ENCODE data around the gene ZIC2. TPM values are rescaled to one million over a fixed set of nuclear protein-coding genes. Genes with fewer than 3 reads are reported as not detected.

The ZIC2 gene
- polyA plus RNA-seq, 1 donor = 0.37 TPM

GRCh38 chr13:99959540-99960230 lies 21.9 kb upstream of the ZIC2 start:
- no peak for DNase-seq
- H3K4me1 ChIP-seq (ENCODE audit: control insufficient read depth, insufficient read depth, low read length) = peaks cover 12% of the 10 kb centered on the region
- WGBS (ENCODE audit: insufficient coverage, low lambda C conversion rate) = no CpG with 5 or more reads among the region's 49 CpGs
- H3K9me3 ChIP-seq (ENCODE audit: control insufficient read depth, low read depth, low read length) = peaks cover 2% of the 10 kb centered on the region
- no peak overlapping the region for H3K4me3 ChIP-seq (ENCODE audit: low read length)
- H3K27me3 ChIP-seq (ENCODE audit: control insufficient read depth, insufficient read depth, low read length) = peaks cover 92% of the 10 kb centered on the region
- no peak overlapping the region for H3K27ac ChIP-seq (ENCODE audit: low read length)
- no peaks in the 10 kb centered on the region for H3K36me3 ChIP-seq (ENCODE audit: control insufficient read depth, insufficient read depth, low read length)

DNA sequence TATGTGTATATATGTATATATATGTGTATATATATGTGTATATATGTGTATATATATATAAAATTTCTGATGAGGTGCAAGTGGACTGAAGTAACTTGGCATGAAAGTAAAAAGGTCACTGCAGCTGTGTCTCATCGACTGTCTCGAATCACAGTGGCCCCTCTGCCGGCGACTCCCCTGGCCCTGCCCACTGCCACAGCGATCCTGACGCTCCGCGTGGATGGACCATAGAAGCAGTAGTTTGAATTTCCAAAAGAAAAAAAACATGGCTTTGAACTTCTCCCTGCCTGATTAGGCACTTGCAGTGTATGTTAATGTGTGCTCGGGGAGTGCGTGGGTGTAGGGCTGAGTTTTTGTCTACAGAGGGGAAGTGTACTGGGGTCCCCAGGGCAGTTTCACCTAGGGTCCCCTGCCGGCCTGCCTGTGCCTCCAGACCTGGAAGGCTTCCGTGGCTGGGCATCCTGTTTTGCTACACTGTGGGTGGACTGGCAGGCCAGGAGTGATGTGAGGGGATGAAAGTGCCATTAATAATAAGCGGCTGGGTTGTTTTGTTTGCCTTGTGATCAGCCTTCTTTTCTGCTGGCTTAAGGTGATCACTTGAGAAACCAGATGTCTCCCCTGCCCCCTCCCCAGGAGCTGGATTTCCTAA lies 20.8 kb upstream of the ZIC2 start:
- no peak overlapping the region for H3K4me3 ChIP-seq (ENCODE audit: low read length)
- no peak for DNase-seq
- no peaks in the 10 kb centered on the region for H3K36me3 ChIP-seq (ENCODE audit: control insufficient read depth, insufficient read depth, low read length)
- H3K27me3 ChIP-seq (ENCODE audit: control insufficient read depth, insufficient read depth, low read length) = peaks cover 91% of the 10 kb centered on the region
- H3K4me1 ChIP-seq (ENCODE audit: control insufficient read depth, insufficient read depth, low read length) = peaks cover 12% of the 10 kb centered on the region
- no peak overlapping the region for H3K27ac ChIP-seq (ENCODE audit: low read length)
- WGBS (ENCODE audit: insufficient coverage, low lambda C conversion rate) = no CpG with 5 or more reads among the region's 13 CpGs
- peaks cover 2% of the 10 kb centered on the region for H3K9me3 ChIP-seq (ENCODE audit: control insufficient read depth, low read depth, low read length)

DNA sequence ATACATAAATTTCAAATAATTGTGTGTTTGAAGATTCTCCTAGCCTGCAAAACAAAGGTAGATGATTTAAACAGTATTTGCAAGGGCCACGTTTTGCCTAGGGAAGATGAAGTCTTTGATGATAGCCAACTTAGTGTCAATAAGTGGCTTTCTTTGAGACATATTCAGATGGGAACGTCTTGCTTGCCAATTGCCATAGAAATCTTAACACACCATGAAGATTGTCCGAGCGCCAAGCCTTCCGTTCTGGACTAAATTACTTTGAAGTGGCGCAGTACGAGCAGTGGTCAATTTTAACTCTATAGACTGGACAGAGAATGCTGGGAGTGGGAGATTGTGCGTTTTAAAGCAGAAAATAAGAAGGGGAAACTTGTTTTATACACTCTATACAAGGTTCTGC lies 19.9 kb upstream of the ZIC2 start:
- H3K36me3 ChIP-seq (ENCODE audit: control insufficient read depth, insufficient read depth, low read length) = no peaks in the 10 kb centered on the region
- DNase-seq = no peak
- H3K9me3 ChIP-seq (ENCODE audit: control insufficient read depth, low read depth, low read length) = peaks cover 2% of the 10 kb centered on the region
- H3K27me3 ChIP-seq (ENCODE audit: control insufficient read depth, insufficient read depth, low read length) = peaks cover 91% of the 10 kb centered on the region
- H3K4me1 ChIP-seq (ENCODE audit: control insufficient read depth, insufficient read depth, low read length) = peaks cover 5% of the 10 kb centered on the region
- H3K4me3 ChIP-seq (ENCODE audit: low read length) = no peak overlapping the region
- no peak overlapping the region for H3K27ac ChIP-seq (ENCODE audit: low read length)
- no CpG with 5 or more reads among the region's 8 CpGs for WGBS (ENCODE audit: insufficient coverage, low lambda C conversion rate)

DNA sequence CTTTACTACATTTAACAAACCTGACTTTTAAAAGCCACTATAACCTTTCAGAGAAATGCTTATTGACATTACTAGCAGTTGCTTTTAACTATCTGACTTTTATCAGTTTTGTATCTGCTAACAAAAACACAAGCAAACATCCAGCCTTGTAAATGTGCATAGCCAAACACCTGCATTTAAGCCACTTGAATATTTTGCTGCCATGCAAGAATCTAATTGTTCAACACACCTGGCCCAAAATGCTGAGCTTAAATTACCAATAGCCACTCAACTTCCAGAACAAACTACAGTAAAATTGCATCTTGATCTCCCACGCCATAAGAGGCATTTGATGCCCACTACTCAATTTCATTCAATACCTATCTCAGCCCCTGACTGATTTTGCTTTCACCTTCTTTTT lies 19.3 kb upstream of the ZIC2 start:
- no peak overlapping the region for H3K27ac ChIP-seq (ENCODE audit: low read length)
- H3K36me3 ChIP-seq (ENCODE audit: control insufficient read depth, insufficient read depth, low read length) = no peaks in the 10 kb centered on the region
- no CpG with 5 or more reads among the region's 1 CpG for WGBS (ENCODE audit: insufficient coverage, low lambda C conversion rate)
- peaks cover 3% of the 10 kb centered on the region for H3K4me1 ChIP-seq (ENCODE audit: control insufficient read depth, insufficient read depth, low read length)
- H3K27me3 ChIP-seq (ENCODE audit: control insufficient read depth, insufficient read depth, low read length) = peaks cover 91% of the 10 kb centered on the region
- no peak overlapping the region for H3K4me3 ChIP-seq (ENCODE audit: low read length)
- no peak for DNase-seq
- peaks cover 2% of the 10 kb centered on the region for H3K9me3 ChIP-seq (ENCODE audit: control insufficient read depth, low read depth, low read length)

GRCh38 chr13:99963816-99964339 lies 17.7 kb upstream of the ZIC2 start:
- DNase-seq = no peak

DNA sequence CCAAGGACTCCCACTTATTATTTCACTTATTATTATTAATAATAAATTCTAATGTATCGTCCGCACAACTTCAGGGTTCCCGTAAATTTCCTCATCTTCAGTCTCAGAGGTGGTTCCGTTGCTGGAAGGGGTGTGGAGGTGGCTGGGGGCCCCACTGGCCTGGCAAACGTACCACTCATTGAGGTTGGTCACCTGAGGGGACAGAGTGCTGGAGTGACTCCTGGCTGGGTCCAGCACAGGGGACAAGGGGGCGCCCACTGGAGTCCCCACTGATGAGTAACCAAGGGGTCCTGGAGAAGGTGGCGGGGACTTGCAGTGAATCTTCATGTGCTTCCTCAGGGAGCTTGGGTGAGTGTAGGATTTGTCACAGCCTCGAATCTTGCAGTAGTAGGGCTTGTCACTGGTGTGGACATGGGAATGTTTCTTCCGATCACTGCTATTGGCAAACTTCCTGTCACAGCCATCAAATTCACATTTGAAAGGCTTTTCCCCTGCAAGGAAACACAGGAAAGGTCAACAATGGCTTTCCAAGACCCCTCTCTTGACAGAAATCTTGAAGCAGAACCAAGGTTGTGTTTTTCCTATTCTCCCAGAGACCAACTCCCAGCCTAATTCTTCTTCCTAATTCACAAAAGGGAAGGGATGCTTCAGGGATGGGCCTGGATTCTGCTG lies 16.1 kb upstream of the ZIC2 start:
- H3K4me1 ChIP-seq (ENCODE audit: control insufficient read depth, insufficient read depth, low read length) = peaks cover 9% of the 10 kb centered on the region
- H3K27me3 ChIP-seq (ENCODE audit: control insufficient read depth, insufficient read depth, low read length) = peaks cover 90% of the 10 kb centered on the region
- H3K36me3 ChIP-seq (ENCODE audit: control insufficient read depth, insufficient read depth, low read length) = no peaks in the 10 kb centered on the region
- no peak for DNase-seq
- H3K4me3 ChIP-seq (ENCODE audit: low read length) = no peak overlapping the region
- H3K9me3 ChIP-seq (ENCODE audit: control insufficient read depth, low read depth, low read length) = peaks cover 7% of the 10 kb centered on the region
- no peak overlapping the region for H3K27ac ChIP-seq (ENCODE audit: low read length)
- WGBS (ENCODE audit: insufficient coverage, low lambda C conversion rate) = no CpG with 5 or more reads among the region's 9 CpGs

More at GRCh38 chr13:99963816-99964339, 17.7 kb upstream of the ZIC2 start:
- Histone ChIP-seq H3K36me3 (ENCODE audit: control insufficient read depth, insufficient read depth, low read length) (no peaks in the 10 kb centered on the region), H3K4me1 (ENCODE audit: control insufficient read depth, insufficient read depth, low read length) (peaks cover 9% of the 10 kb centered on the region), H3K4me3 (ENCODE audit: low read length) (no peak overlapping the region), H3K27me3 (ENCODE audit: control insufficient read depth, insufficient read depth, low read length) (peaks cover 91% of the 10 kb centered on the region), H3K9me3 (ENCODE audit: control insufficient read depth, low read depth, low read length) (peaks cover 5% of the 10 kb centered on the region), H3K27ac (ENCODE audit: low read length) (no peak overlapping the region)
- no CpG with 5 or more reads among the region's 3 CpGs for WGBS (ENCODE audit: insufficient coverage, low lambda C conversion rate)

DNA sequence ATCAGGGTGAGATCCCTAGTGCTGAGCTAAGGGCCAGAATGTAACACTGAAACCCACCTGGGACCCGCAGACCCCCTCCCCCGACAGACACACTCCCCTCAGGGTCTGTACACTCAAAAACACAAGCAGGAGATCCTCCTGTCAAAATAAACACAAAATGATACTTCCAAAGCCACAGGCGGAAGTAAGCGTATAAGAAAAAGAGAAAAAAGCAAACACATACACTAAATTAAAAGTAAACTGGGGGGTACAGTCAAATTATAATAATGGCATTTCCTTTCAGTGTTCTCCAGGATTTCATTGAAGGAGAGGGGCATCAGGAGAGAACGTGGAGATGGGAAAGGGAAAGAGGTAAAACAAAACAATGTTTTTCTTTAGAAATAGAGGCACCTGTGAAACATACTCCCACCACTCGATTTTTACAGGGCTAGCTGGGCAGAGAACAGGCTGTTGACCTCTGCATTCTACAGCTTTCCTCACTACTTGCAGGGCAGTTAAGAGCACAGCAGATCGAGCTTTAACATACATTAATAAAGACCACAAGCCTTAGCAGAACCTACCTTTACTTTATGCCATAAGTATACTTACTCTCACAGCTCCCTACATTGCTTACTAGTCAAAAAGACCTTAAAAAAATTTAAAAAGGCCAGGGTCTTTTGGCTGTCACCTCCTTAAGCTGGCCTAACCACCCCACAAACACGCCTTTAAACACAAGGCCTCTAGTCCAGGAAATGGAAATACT lies 15.3 kb upstream of the ZIC2 start:
- WGBS (ENCODE audit: insufficient coverage, low lambda C conversion rate) = 100% methylated on average over 2 of the region's 8 CpGs
- Histone ChIP-seq H3K27me3 (ENCODE audit: control insufficient read depth, insufficient read depth, low read length) (peaks cover 84% of the 10 kb centered on the region), H3K36me3 (ENCODE audit: control insufficient read depth, insufficient read depth, low read length) (no peaks in the 10 kb centered on the region), H3K27ac (ENCODE audit: low read length) (no peak overlapping the region), H3K4me1 (ENCODE audit: control insufficient read depth, insufficient read depth, low read length) (peaks cover 9% of the 10 kb centered on the region), H3K4me3 (ENCODE audit: low read length) (no peak overlapping the region), H3K9me3 (ENCODE audit: control insufficient read depth, low read depth, low read length) (peaks cover 7% of the 10 kb centered on the region)
- DNase-seq = no peak

DNA sequence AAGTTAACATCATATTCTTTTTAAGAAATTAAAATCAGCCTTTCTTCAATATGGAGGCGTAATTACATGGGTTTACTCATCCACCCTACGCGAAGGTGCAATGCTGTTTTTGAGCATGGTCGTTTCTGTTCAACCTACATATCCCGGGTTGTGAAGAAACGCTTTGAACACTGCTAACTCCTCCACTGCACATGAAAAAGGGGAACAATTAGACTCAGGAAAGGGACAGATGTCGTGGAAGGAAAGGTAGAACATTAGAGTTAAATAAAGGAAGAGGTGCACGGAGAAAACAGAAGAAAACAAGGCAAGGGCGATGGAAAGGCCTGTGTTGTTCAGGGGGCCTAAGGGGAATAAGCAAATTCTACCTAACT lies 14.1 kb upstream of the ZIC2 start:
- Histone ChIP-seq H3K27ac (ENCODE audit: low read length) (no peak overlapping the region), H3K4me3 (ENCODE audit: low read length) (no peak overlapping the region), H3K9me3 (ENCODE audit: control insufficient read depth, low read depth, low read length) (peaks cover 13% of the 10 kb centered on the region), H3K27me3 (ENCODE audit: control insufficient read depth, insufficient read depth, low read length) (peaks cover 84% of the 10 kb centered on the region), H3K36me3 (ENCODE audit: control insufficient read depth, insufficient read depth, low read length) (no peaks in the 10 kb centered on the region), H3K4me1 (ENCODE audit: control insufficient read depth, insufficient read depth, low read length) (peaks cover 9% of the 10 kb centered on the region)
- no peak for DNase-seq
- 41% methylated on average over 5 of the region's 9 CpGs for WGBS (ENCODE audit: insufficient coverage, low lambda C conversion rate)

DNA sequence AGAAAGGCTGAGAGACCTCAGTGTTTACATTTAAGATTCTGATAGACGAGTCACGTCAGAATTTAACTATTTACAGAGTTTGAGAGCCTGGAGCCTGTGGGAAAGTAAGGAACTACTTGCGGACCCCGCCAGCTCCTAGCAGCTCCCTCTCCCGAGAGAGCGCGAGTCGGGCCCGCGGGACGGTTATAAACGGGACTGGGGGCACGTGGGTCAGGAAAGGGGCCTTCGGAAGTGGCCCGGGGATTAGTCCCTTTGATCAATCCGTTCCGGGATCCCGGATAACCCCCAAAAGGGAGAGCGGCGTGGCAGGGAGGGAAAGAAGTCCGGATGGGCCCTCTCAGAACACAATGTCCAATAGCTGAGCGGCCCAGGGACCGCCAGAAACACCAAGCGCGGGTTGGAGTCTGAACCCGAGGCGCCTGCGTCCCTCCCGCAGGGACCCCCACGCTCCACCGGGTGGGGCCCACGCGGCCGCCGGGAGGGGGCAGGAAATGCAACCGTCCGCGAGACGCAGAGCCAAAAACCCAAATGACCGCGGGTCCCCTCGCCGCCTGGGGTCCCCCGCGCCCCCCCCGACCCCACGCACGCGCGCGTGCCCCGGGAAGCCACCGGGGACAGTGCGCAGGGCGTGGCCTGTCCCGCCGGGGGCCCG lies 13.6 kb upstream of the ZIC2 start:
- H3K4me3 ChIP-seq (ENCODE audit: low read length) = no peak overlapping the region
- H3K4me1 ChIP-seq (ENCODE audit: control insufficient read depth, insufficient read depth, low read length) = peaks cover 9% of the 10 kb centered on the region
- H3K36me3 ChIP-seq (ENCODE audit: control insufficient read depth, insufficient read depth, low read length) = no peaks in the 10 kb centered on the region
- peaks cover 85% of the 10 kb centered on the region for H3K27me3 ChIP-seq (ENCODE audit: control insufficient read depth, insufficient read depth, low read length)
- DNase-seq = peak in 1 of 2 donors; percentile 19
- no CpG with 5 or more reads among the region's 58 CpGs for WGBS (ENCODE audit: insufficient coverage, low lambda C conversion rate)
- no peak overlapping the region for H3K27ac ChIP-seq (ENCODE audit: low read length)
- peaks cover 13% of the 10 kb centered on the region for H3K9me3 ChIP-seq (ENCODE audit: control insufficient read depth, low read depth, low read length)
